Activated CD4-positive, alpha-beta T cell treated with anti-CD3 and anti-CD28 coated beads for 4 hours (primary cell): Measurements from ENCODE around the gene SRGAP1.
"Not testable (repeated sequence)": the region's sequence is repeated elsewhere in the genome, so short reads cannot be mapped to it uniquely, and the experiment has no call there.

Experiments used
- DNase-seq, 2 donors: peaks; one replicate each; pipeline ENCODE4 v3.0.0-alpha.2; 2020

The SRGAP1 gene

GRCh38 chr12:64180951-64181350, 336.5 kb downstream of the SRGAP1 start:
- DNase-seq: no peak

GRCh38 chr12:64181430-64182291, 337.2 kb downstream of the SRGAP1 start:
- DNase-seq: no peak

DNA sequence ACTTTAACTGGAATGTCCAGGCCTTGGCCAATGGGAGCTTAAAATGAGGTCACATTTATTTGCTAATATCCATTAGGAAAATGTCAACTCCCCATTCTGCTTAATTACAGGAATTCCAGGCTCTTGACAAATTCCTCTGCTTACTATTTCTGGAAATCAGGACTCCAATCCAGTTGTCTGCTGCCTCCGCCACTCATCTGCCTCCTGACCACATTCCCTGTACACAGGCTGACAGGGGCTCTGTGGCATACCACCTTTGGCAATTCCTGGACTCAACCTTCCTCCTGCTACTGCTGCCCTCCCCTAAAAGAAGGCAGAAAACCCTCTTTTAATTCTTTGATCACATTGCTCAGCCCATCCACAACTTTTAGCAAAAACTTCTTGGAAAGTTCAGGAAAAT, 339.7 kb downstream of the SRGAP1 start:
- DNase-seq: no peak

DNA sequence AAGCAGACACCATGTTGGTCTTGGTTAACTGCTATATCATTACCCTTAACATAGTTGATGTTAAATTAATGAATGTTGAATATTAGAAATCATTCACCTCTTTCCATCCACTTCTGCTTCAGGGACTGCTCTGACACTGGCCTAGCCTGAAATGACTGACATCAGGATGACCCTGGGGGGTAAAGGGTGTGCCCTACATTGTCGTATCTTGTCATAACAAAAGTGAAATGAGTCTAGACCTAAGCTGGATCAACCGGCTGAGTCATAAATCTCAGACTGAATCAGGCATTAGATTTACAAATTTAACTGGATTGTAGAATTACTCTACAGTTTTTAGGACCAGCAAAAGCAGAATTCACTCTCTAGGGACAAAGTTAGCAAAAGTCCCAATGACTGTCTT, 342.3 kb downstream of the SRGAP1 start:
- no peak for DNase-seq

GRCh38 chr12:64187370-64187769, 342.9 kb downstream of the SRGAP1 start:
- no peak for DNase-seq

DNA sequence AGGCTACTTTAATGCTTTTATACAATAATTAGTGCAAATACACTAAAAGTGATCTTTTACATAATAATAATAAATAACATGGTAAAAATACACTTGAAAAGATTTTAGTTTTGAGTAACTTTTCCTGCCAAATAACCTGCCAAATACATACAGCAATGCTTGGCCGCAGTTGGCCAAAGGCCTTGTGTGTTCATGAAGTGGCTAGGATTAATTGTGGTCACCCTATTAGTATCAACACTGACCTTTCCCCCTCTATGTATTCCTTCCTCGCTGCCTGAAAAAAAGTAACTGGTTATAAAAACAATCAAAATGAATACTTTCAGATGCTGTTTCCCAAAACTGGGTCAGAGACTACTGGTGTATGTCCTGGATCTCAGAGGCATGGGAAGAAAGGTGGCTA, 343.3 kb downstream of the SRGAP1 start:
- no peak for DNase-seq

GRCh38 chr12:64189530-64189929, 345.0 kb downstream of the SRGAP1 start:
- DNase-seq: no peak

DNA sequence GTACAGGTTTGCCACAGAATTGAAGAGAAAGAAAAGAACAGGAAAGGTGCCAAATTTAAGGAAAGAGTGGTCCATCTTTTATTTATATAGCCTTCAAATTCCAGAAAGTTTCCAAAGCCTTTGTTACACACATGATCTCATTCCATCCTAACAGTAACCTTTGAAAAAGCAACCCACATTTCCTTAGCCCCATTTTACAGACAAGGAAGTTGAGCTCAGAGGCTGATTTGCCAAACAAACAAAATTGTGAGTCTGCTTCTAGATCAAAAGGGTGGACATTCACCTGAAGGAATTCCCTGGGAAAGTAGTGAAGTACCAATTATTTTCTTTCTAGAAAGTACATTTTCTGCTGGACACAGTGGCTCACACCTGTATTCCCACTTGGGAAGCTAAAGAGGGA, 345.6 kb downstream of the SRGAP1 start:
- no peak for DNase-seq

DNA sequence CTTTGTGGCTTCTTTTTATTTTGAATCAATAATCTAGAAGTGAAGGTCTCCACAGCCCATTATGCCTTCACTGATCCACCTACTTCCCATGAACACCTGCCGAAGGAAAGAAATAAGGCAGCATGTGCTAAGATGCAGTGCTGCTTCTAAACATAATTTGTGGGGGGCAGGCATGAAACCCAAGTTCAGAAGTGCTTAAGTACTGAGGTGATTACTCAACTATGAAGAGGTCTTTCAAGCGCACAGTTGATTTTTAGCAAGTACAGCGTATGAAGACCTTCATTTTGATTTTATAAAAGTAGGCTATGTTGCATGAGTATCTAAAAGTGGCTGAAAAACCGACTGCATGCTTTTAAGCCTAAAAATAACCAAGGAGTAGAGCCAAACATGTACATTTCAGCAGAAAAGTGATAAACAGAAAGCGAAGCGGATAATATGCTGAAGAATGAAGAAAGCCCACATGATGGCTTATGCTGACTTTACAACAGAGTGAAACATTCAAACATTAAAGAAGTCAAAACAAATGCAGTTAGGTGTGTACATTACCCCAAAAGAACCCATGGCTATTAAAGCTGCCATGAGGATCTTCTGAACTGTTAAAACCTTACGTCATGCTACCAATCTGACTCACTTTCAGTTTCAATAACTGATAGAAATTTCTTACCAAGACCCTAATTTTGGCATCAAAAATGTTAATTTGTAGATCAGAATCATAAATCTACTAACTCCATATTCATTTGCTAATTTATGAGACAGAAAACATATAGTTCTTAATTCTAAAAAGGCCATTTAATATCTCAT, 348.3 kb downstream of the SRGAP1 start:
- DNase-seq: no peak

GRCh38 chr12:64193931-64194330, 349.4 kb downstream of the SRGAP1 start:
- DNase-seq: no peak

- no peak for DNase-seq
Measured at GRCh38 chr12:64194333-64195149, 350.0 kb downstream of the SRGAP1 start.

DNA sequence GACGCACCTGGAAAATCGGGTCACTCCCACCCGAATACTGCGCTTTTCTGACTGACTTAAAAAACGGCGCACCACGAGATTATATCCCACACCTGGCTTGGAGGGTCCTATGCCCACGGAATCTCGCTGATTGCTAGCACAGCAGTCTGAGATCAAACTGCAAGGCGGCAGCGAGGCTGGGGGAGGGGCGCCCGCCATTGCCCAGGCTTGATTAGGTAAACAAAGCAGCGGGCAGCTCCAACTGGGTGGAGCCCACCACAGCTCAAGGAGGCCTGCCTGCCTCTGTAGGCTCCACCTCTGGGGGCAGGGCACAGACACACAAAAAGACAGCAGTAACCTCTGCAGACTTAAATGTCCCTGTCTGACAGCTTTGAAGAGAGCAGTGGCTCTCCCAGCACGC, 351.3 kb downstream of the SRGAP1 start:
- DNase-seq: not testable (repeated sequence)

DNA sequence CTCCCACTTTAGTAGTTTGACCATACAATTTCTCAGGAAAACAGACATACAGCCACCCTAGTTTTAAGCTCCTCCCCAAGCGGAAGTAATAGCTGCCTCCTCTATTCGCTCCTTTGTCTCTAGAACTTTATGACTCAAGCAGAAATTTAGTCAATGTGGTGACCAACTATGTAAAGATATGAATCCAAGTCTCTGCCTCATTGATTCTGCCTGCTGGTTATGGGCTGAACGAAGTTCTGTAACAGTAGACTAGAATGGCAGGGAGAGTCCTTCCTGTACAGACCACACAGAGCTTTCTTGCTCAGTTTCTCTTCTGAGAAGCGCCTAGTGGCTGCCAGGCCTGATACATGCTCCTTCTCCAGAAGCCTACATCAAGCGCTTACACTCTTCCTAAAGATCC, 358.5 kb downstream of the SRGAP1 start:
- no peak for DNase-seq

GRCh38 chr12:64203775-64204174, 359.3 kb downstream of the SRGAP1 start:
- no peak for DNase-seq

- DNase-seq: no peak
Measured at GRCh38 chr12:64205542-64205941, 361.0 kb downstream of the SRGAP1 start.

DNA sequence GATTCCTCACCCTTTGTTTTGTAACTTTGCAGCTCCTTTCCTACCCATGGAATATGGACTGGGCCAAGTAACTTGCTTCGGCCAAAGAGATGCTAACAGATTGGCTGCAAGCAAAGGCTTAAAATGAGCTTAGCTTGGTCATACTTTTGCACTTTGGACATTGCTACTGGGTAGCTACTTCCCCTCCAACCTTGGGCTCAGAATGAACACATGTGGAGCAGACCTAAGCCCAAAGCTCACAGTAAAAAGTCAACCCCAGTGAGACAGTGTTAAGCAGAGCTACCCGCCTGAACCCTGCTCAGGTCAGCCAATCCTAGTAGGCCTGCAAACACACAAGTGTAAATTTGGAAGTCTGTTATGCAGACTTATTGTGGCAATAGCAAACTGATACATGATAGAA, 363.0 kb downstream of the SRGAP1 start:
- no peak for DNase-seq
